Measurements from ENCODE around the gene RYR2. TPM values are rescaled to one million over a fixed set of nuclear protein-coding genes. Genes with fewer than 3 reads are reported as not detected.

The RYR2 gene
- total RNA-seq, 1 donor from 2014 or later, result 5.4 TPM

DNA sequence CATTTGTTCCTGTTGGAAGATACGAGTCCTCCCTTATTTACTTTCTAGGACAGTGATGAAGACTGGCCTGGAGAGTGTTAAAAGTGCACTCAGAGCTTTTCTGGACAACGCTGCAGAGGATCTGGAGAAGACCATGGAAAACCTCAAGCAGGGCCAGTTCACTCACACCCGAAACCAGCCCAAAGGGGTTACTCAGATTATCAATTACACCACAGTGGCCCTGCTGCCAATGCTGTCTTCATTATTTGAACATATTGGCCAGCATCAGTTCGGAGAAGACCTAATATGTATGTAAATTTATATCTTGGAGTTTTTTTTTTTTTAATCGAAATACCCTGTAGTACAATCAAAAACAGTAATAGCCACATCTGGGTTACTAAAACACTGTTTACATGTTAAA, 658.2 kb downstream of the RYR2 start:
- no peak overlapping the region for H3K4me3 Mint-ChIP-seq (ENCODE audit: unreplicated experiment)
- H3K36me3 Mint-ChIP-seq (ENCODE audit: low read depth, unreplicated experiment), result no peaks in the 10 kb centered on the region
- no peaks in the 10 kb centered on the region for H3K9me3 Mint-ChIP-seq (ENCODE audit: unreplicated experiment)
- H3K27ac Mint-ChIP-seq (ENCODE audit: unreplicated experiment), result no peak overlapping the region
- H3K27me3 Mint-ChIP-seq (ENCODE audit: unreplicated experiment), result no peaks in the 10 kb centered on the region
- TF ChIP-seq, protein P1, sequence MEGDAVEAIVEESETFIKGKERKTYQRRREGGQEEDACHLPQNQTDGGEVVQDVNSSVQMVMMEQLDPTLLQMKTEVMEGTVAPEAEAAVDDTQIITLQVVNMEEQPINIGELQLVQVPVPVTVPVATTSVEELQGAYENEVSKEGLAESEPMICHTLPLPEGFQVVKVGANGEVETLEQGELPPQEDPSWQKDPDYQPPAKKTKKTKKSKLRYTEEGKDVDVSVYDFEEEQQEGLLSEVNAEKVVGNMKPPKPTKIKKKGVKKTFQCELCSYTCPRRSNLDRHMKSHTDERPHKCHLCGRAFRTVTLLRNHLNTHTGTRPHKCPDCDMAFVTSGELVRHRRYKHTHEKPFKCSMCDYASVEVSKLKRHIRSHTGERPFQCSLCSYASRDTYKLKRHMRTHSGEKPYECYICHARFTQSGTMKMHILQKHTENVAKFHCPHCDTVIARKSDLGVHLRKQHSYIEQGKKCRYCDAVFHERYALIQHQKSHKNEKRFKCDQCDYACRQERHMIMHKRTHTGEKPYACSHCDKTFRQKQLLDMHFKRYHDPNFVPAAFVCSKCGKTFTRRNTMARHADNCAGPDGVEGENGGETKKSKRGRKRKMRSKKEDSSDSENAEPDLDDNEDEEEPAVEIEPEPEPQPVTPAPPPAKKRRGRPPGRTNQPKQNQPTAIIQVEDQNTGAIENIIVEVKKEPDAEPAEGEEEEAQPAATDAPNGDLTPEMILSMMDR (IDR thresholded peaks at IDR 0.05; ENCODE audit: unreplicated experiment), result no peak
- no peaks in the 10 kb centered on the region for H3K4me1 Mint-ChIP-seq (ENCODE audit: unreplicated experiment)
- DNase-seq (ENCODE audit: low spot score), result no peak

DNA sequence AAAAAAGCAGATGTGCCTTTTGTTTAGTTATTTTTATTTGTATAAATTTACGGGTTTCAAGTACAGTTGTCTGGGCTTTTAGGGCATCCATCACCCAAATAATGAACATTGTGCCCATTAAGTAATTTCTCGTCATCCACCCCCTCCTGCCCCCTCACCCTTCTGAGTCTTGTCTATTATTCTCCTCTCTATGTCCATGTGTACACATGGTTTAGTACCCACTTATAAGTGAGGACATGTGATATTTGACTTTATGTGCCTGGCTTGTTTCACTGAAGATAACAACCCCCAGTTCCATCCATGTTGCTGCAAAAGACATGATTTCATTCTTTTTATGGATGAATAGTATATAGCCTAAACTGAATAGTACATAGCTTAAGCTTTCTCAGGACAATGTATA, 659.5 kb downstream of the RYR2 start:
- Mint-ChIP-seq H3K36me3 (ENCODE audit: low read depth, unreplicated experiment) (no peaks in the 10 kb centered on the region), H3K9me3 (ENCODE audit: unreplicated experiment) (no peaks in the 10 kb centered on the region), H3K27ac (ENCODE audit: unreplicated experiment) (no peak overlapping the region), H3K4me1 (ENCODE audit: unreplicated experiment) (no peaks in the 10 kb centered on the region), H3K4me3 (ENCODE audit: unreplicated experiment) (no peak overlapping the region), H3K27me3 (ENCODE audit: unreplicated experiment) (no peaks in the 10 kb centered on the region)
- no peak for DNase-seq (ENCODE audit: low spot score)
- TF ChIP-seq, protein P1 (IDR thresholded peaks at IDR 0.05; ENCODE audit: unreplicated experiment), result no peak

DNA sequence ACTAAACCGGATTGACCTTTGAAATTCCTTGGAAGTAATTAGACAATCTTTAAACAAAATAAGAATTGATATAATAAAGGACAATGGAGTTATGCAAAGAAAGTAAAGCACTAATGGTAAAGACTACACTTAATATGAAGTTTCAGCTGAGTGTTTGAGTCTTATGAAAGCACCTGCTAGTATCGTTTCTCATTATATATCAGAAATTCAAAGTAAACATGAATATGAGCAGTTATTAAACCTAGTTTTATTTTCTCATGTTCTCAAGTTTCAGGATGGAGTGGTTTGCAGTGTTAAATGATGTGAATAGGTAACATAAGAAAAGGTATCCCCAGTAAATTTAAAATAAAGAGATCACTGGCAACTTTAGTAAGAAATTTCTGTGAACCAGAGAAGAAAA, 660.2 kb downstream of the RYR2 start:
- H3K36me3 Mint-ChIP-seq (ENCODE audit: low read depth, unreplicated experiment), result no peaks in the 10 kb centered on the region
- H3K4me1 Mint-ChIP-seq (ENCODE audit: unreplicated experiment), result no peaks in the 10 kb centered on the region
- TF ChIP-seq, protein P1 (IDR thresholded peaks at IDR 0.05; ENCODE audit: unreplicated experiment), result no peak
- no peak overlapping the region for H3K4me3 Mint-ChIP-seq (ENCODE audit: unreplicated experiment)
- no peaks in the 10 kb centered on the region for H3K9me3 Mint-ChIP-seq (ENCODE audit: unreplicated experiment)
- no peak for DNase-seq (ENCODE audit: low spot score)
- H3K27me3 Mint-ChIP-seq (ENCODE audit: unreplicated experiment), result no peaks in the 10 kb centered on the region
- no peak overlapping the region for H3K27ac Mint-ChIP-seq (ENCODE audit: unreplicated experiment)

DNA sequence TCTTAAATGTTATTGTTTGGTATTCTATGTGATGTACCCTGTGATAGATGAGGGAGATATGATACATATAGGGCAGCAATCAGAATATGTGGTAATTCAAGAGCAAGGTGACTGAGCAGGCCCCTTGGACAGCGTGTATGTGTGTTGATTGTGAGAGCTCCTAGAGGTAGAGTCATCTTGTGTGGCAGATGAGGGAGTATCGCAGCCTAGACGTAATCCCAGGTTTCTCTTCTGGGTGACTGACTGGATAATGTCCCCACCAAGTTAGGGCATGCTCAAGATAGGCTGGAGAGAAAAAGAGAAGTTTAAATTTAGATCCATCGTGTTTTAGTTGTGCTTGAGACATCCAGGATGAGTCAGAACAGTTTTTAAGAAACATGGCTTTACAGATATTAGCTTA, 663.5 kb downstream of the RYR2 start:
- no peaks in the 10 kb centered on the region for H3K4me1 Mint-ChIP-seq (ENCODE audit: unreplicated experiment)
- no peaks in the 10 kb centered on the region for H3K27me3 Mint-ChIP-seq (ENCODE audit: unreplicated experiment)
- no peaks in the 10 kb centered on the region for H3K36me3 Mint-ChIP-seq (ENCODE audit: low read depth, unreplicated experiment)
- TF ChIP-seq, protein P1 (IDR thresholded peaks at IDR 0.05; ENCODE audit: unreplicated experiment), result no peak
- DNase-seq (ENCODE audit: low spot score), result no peak
- H3K4me3 Mint-ChIP-seq (ENCODE audit: unreplicated experiment), result no peak overlapping the region
- H3K27ac Mint-ChIP-seq (ENCODE audit: unreplicated experiment), result no peak overlapping the region
- H3K9me3 Mint-ChIP-seq (ENCODE audit: unreplicated experiment), result no peaks in the 10 kb centered on the region

DNA sequence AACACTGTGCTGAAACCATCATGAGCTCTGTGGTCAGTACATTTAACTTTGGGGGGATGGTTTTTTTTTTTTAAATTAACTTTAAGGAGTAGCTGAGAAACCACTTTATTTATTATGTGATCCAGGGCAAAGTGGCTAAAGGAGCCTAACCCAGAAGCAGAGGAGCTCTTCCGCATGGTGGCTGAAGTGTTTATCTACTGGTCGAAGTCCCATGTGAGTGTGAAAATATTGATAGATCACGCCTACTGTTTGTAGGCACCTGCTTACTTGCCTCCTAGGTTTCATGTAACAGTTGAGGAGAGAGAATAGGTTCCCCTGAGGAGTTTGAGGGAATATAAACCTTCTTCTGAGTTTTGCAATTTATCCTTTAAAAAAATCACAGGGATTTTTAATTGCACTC, 667.4 kb downstream of the RYR2 start:
- Mint-ChIP-seq H3K4me1 (ENCODE audit: unreplicated experiment) (no peaks in the 10 kb centered on the region), H3K36me3 (ENCODE audit: low read depth, unreplicated experiment) (no peaks in the 10 kb centered on the region), H3K9me3 (ENCODE audit: unreplicated experiment) (no peaks in the 10 kb centered on the region), H3K4me3 (ENCODE audit: unreplicated experiment) (no peak overlapping the region), H3K27me3 (ENCODE audit: unreplicated experiment) (no peaks in the 10 kb centered on the region), H3K27ac (ENCODE audit: unreplicated experiment) (no peak overlapping the region)
- DNase-seq (ENCODE audit: low spot score), result no peak
- TF ChIP-seq, protein P1 (IDR thresholded peaks at IDR 0.05; ENCODE audit: unreplicated experiment), result no peak

Measured in endothelial cell (in vitro differentiated cells).